HL-60 (cell line): ENCODE measurements around the gene PHF21A.

Source experiments
- DNase-seq, 2 experiments: peaks; one replicate each; pipeline ENCODE4 v3.0.0-alpha.2; 2010 to 2020; ENCODE audit warnings: low read depth in 1 of 2, low spot score in 1 of 2
- H3K27ac ChIP-seq: fragments of 250-450 bp; sonication (Bioruptor Pico); replicated peaks from 2 replicates; pipeline ENCODE4 v1.5.1; 2020; ENCODE audit warnings: mild to moderate bottlenecking, moderate library complexity
- H3K27me3 ChIP-seq: fragments of 250-450 bp; sonication (Bioruptor Pico); 2 replicates; pipeline ENCODE4 v1.5.1; 2021; ENCODE audit warnings: mild to moderate bottlenecking, moderate library complexity; ENCODE audit not compliant: insufficient read depth, poor library complexity, severe bottlenecking
- H3K4me3 ChIP-seq: replicated peaks from 2 replicates; pipeline ENCODE4 v1.5.1; 2011; ENCODE audit warnings: mild to moderate bottlenecking, control low read depth, low read length; ENCODE audit not compliant: insufficient read depth
- CTCF ChIP-seq: IDR thresholded peaks from one replicate; pipeline ENCODE4 v1.5.1; 2011; ENCODE audit warnings: low read length, control low read depth, inconsistent platforms; ENCODE audit not compliant: insufficient read depth
- GABPA ChIP-seq: IDR thresholded peaks from 2 replicates; pipeline ENCODE4 v1.6.1; 2012; ENCODE audit warnings: low read depth
- POLR2AphosphoS5 ChIP-seq: IDR thresholded peaks from 2 replicates; pipeline ENCODE4 v1.6.1; 2012; ENCODE audit warnings: low read depth
- SPI1 ChIP-seq: IDR thresholded peaks from 2 replicates; pipeline ENCODE4 v1.6.1; 2012; ENCODE audit warnings: low read depth, mild to moderate bottlenecking, borderline replicate concordance
- TF ChIP-seq, protein P1 (sequence below): IDR thresholded peaks from 2 replicates; pipeline ENCODE4 v1.6.1; 2012; ENCODE audit warnings: low read depth; ENCODE audit not compliant: insufficient replicate concordance

Gene PHF21A

GRCh38 chr11:46071091-46071490 is 50.2 kb downstream of the PHF21A start:
- Histone ChIP-seq H3K27me3 (no peaks in the 10 kb centered on the region), H3K27ac (no peak overlapping the region), H3K4me3 (no peak overlapping the region)
- DNase-seq = no peak
- no peak for TF ChIP-seq GABPA
- TF ChIP-seq POLR2AphosphoS5 = no peak
- TF ChIP-seq, protein P1, sequence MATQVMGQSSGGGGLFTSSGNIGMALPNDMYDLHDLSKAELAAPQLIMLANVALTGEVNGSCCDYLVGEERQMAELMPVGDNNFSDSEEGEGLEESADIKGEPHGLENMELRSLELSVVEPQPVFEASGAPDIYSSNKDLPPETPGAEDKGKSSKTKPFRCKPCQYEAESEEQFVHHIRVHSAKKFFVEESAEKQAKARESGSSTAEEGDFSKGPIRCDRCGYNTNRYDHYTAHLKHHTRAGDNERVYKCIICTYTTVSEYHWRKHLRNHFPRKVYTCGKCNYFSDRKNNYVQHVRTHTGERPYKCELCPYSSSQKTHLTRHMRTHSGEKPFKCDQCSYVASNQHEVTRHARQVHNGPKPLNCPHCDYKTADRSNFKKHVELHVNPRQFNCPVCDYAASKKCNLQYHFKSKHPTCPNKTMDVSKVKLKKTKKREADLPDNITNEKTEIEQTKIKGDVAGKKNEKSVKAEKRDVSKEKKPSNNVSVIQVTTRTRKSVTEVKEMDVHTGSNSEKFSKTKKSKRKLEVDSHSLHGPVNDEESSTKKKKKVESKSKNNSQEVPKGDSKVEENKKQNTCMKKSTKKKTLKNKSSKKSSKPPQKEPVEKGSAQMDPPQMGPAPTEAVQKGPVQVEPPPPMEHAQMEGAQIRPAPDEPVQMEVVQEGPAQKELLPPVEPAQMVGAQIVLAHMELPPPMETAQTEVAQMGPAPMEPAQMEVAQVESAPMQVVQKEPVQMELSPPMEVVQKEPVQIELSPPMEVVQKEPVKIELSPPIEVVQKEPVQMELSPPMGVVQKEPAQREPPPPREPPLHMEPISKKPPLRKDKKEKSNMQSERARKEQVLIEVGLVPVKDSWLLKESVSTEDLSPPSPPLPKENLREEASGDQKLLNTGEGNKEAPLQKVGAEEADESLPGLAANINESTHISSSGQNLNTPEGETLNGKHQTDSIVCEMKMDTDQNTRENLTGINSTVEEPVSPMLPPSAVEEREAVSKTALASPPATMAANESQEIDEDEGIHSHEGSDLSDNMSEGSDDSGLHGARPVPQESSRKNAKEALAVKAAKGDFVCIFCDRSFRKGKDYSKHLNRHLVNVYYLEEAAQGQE = no peak
- TF ChIP-seq SPI1 = no peak
- no peak for TF ChIP-seq CTCF

DNA sequence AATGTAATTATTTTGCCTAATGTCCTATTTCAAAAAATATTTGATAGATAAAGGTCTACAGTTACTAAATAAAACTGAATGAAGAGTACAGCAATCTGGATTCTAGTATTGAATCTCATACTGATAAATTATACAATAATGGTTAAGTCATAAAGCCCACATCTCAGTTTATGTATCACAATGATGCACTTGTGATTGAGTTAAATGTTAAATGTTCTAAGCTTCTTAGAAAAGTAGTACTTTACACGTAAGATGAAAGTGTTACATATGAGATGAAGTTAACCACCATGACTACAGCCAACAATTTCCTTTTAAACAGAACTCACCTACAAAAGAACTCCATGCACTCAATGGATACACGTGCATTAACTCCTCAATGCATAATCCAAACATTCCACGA is 51.7 kb downstream of the PHF21A start:
- H3K27ac ChIP-seq = no peak overlapping the region
- no peaks in the 10 kb centered on the region for H3K27me3 ChIP-seq
- DNase-seq = no peak
- H3K4me3 ChIP-seq = no peak overlapping the region
- TF ChIP-seq SPI1 (no peak), CTCF (no peak), POLR2AphosphoS5 (no peak), GABPA (no peak)
- TF ChIP-seq, protein P1 = no peak

DNA sequence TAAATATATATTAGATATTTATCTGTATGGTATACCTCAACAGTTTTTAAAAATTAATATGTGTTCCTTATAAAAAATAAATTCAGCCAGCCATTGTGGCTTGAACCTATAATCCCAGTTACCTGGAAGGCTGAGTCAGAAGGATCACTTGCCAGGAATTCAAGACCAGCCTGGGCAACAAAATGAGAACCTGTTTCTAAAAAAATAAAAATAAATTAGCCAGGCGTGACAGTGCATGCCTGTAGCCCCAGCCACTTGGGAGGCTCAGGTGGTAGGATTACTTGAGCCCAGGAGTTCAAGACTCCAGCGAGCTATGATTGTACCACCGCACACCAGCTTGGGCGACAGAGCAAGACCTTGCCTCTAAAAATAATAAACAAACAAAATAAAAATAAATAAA is 54.9 kb downstream of the PHF21A start:
- TF ChIP-seq, protein P1 = no peak
- no peak for TF ChIP-seq GABPA
- no peak for TF ChIP-seq SPI1
- TF ChIP-seq POLR2AphosphoS5 = no peak
- TF ChIP-seq CTCF = no peak
- H3K4me3 ChIP-seq = no peak overlapping the region
- no peak for DNase-seq
- no peak overlapping the region for H3K27ac ChIP-seq
- H3K27me3 ChIP-seq = no peaks in the 10 kb centered on the region
